ENCODE results near the gene METRNL.

- TF ChIP-seq, protein P1, sequence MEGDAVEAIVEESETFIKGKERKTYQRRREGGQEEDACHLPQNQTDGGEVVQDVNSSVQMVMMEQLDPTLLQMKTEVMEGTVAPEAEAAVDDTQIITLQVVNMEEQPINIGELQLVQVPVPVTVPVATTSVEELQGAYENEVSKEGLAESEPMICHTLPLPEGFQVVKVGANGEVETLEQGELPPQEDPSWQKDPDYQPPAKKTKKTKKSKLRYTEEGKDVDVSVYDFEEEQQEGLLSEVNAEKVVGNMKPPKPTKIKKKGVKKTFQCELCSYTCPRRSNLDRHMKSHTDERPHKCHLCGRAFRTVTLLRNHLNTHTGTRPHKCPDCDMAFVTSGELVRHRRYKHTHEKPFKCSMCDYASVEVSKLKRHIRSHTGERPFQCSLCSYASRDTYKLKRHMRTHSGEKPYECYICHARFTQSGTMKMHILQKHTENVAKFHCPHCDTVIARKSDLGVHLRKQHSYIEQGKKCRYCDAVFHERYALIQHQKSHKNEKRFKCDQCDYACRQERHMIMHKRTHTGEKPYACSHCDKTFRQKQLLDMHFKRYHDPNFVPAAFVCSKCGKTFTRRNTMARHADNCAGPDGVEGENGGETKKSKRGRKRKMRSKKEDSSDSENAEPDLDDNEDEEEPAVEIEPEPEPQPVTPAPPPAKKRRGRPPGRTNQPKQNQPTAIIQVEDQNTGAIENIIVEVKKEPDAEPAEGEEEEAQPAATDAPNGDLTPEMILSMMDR (IDR thresholded peaks at IDR 0.05) = no peak
- TF ChIP-seq, protein P2, sequence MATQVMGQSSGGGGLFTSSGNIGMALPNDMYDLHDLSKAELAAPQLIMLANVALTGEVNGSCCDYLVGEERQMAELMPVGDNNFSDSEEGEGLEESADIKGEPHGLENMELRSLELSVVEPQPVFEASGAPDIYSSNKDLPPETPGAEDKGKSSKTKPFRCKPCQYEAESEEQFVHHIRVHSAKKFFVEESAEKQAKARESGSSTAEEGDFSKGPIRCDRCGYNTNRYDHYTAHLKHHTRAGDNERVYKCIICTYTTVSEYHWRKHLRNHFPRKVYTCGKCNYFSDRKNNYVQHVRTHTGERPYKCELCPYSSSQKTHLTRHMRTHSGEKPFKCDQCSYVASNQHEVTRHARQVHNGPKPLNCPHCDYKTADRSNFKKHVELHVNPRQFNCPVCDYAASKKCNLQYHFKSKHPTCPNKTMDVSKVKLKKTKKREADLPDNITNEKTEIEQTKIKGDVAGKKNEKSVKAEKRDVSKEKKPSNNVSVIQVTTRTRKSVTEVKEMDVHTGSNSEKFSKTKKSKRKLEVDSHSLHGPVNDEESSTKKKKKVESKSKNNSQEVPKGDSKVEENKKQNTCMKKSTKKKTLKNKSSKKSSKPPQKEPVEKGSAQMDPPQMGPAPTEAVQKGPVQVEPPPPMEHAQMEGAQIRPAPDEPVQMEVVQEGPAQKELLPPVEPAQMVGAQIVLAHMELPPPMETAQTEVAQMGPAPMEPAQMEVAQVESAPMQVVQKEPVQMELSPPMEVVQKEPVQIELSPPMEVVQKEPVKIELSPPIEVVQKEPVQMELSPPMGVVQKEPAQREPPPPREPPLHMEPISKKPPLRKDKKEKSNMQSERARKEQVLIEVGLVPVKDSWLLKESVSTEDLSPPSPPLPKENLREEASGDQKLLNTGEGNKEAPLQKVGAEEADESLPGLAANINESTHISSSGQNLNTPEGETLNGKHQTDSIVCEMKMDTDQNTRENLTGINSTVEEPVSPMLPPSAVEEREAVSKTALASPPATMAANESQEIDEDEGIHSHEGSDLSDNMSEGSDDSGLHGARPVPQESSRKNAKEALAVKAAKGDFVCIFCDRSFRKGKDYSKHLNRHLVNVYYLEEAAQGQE (IDR thresholded peaks at IDR 0.05; ENCODE audit: insufficient read depth in 1 of 2, low read depth in 2 of 2, low read length in 1 of 2) = no peak
- TF ChIP-seq SIN3A (IDR thresholded peaks at IDR 0.05; ENCODE audit: borderline replicate concordance, insufficient read depth, low read depth, low read length) = no peak
Measured at GRCh38 chr17:83133302-83134121, 54.1 kb downstream of the METRNL start.

Data from Panc1 (cell line).